ENCODE measurements around the gene SCYL3.
"Not testable (repeated sequence)": the region's sequence is repeated elsewhere in the genome, so short reads cannot be mapped to it uniquely, and the experiment has no call there.

The SCYL3 gene

DNA sequence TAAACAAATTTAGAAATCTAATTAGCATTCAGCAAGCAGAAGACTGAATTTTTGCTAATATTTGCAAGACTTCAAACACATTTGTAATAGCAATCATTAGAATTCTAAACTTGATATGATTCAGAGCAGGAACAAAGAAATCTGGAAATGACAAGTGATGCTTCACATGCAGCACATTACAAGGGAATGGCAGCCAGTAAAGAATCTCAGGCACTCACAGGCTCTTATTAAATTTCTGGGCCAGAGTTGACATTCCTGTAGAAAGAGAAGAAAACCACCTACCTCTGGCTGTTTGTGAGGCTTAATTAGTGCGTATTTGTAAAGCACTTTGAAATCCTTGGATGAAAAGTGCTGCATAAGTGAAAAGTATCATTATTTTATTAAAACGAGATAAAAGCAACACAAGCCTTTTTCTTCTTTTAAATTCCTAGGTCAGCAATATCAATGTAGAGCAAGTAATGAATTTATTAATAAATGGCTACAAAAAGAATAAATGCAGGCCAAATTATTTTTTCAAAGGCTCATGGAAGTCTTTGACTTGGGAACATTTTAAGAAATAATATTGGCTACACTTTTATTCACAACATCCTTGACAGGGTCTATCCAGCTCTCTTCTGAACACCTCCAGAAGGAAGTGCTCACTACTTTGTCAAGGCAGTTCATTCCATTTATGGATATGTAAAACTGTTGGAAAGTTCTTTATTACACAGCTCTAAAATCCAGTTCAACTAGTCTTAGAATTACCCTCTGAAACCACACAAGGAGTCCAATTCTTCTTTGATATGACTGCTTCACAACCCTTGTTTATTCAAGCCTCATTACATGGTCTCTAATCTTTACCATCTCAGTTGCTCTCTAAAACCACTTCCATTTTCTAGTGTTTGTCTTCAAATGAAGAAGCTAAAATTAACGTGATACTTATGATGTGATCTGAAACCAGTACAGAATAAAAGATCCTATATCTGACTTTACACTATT, 32.1 kb upstream of the SCYL3 start:
- no peak for DNase-seq (ENCODE audit: low spot score)
- TF ChIP-seq, protein P1, sequence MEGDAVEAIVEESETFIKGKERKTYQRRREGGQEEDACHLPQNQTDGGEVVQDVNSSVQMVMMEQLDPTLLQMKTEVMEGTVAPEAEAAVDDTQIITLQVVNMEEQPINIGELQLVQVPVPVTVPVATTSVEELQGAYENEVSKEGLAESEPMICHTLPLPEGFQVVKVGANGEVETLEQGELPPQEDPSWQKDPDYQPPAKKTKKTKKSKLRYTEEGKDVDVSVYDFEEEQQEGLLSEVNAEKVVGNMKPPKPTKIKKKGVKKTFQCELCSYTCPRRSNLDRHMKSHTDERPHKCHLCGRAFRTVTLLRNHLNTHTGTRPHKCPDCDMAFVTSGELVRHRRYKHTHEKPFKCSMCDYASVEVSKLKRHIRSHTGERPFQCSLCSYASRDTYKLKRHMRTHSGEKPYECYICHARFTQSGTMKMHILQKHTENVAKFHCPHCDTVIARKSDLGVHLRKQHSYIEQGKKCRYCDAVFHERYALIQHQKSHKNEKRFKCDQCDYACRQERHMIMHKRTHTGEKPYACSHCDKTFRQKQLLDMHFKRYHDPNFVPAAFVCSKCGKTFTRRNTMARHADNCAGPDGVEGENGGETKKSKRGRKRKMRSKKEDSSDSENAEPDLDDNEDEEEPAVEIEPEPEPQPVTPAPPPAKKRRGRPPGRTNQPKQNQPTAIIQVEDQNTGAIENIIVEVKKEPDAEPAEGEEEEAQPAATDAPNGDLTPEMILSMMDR (IDR thresholded peaks at IDR 0.05), result no peak
- H3K4me3 ChIP-seq, result no peak overlapping the region
- H3K27ac ChIP-seq, result no peak overlapping the region

DNA sequence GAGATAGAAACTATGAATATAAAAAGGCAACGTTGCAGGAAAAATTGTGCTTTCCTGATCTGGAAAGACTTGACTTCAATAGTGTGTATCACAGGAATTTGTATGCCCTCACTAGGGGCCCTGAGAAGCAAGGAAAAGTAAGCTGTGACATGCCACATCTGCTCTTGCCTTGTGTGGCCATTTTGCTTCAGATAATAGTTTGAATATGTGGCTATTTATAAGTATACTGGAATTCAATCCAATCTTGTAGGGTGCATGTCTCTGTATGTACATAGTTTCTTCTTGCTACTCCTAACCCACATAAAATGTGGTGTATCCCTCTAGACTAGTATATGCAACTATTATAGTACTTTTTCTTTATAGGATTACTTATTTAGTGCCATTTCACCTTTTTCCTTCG, 31.1 kb upstream of the SCYL3 start:
- Histone ChIP-seq H3K27ac (no peak overlapping the region), H3K4me3 (no peak overlapping the region)
- TF ChIP-seq, protein P1 (IDR thresholded peaks at IDR 0.05), result no peak
- no peak for DNase-seq (ENCODE audit: low spot score)

GRCh38 chr1:169924063-169924462, 30.4 kb upstream of the SCYL3 start:
- no peak for DNase-seq (ENCODE audit: low spot score)
- TF ChIP-seq, protein P1 (IDR thresholded peaks at IDR 0.05), result no peak
- H3K27ac ChIP-seq, result no peak overlapping the region
- H3K4me3 ChIP-seq, result no peak overlapping the region

DNA sequence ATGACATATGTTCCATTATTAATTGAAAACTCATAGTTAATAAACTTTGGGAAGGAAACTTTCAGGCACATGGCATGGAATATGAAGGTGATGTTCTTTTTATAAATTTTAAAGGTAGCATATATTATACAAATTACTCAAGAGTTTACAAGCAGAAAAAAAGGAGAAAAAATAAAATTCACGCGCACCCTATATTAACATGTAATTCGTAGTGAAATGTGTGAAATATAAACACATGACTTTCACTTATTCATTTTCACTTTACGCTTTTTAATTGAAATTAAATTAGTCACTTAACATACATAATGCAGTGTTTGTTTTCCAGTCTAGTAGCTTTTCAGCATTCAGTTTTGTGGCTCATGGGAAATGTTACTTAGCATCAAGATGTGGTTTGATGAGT, 27.4 kb upstream of the SCYL3 start:
- no peak overlapping the region for H3K27ac ChIP-seq
- no peak for DNase-seq (ENCODE audit: low spot score)
- no peak overlapping the region for H3K4me3 ChIP-seq
- TF ChIP-seq, protein P1 (IDR thresholded peaks at IDR 0.05), result no peak

GRCh38 chr1:169918927-169919326, 25.2 kb upstream of the SCYL3 start:
- TF ChIP-seq, protein P1 (IDR thresholded peaks at IDR 0.05), result no peak
- Histone ChIP-seq H3K27ac (no peak overlapping the region), H3K4me3 (no peak overlapping the region)
- no peak for DNase-seq (ENCODE audit: low spot score)

DNA sequence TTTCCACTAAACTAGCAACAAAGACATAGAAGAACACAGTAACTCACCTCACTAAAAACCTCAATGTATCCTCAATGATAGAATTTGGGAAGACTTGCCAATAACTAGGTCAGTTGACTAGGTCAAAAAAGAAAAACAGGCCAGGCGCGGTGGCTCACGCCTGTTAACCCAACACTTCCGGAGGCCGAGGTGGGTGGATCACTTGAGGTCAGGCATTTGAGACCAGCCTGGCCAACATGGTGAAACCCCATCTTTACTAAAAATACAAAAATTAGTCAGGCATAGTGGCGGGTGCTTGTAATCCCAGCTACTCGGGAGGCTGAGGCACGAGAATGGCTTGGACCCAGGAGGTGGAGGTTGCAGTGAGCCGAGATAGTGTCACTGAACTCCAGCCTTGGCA, 24.5 kb upstream of the SCYL3 start:
- DNase-seq (ENCODE audit: low spot score); H3K27ac ChIP-seq; H3K4me3 ChIP-seq: not testable (repeated sequence)

DNA sequence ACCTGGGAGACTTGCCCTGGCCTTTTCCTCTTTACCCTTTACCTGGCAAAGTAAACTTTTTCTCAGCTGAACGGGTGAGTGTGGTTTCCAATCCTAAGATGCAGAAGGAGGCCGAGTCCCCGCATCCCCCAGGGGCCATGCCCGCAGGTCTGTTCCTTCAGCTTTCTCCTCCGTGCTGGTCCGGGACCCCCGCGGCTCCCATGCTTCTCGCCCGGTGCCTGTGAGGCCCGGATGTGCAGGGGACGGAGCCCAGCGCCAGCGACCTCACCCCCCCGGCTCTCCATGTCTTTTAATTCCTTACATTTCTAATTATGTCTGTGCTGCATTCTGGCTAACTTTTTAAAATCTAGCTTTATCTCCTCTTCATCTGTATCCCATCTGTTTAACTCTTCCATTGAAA, 21.5 kb upstream of the SCYL3 start:
- DNase-seq (ENCODE audit: low spot score), result no peak

More for the DNA sequence above, 21.5 kb upstream of the SCYL3 start:
- H3K27ac ChIP-seq, result no peak overlapping the region
- H3K4me3 ChIP-seq, result no peak overlapping the region
- TF ChIP-seq, protein P1 (IDR thresholded peaks at IDR 0.05), result no peak
